ENCODE data around the gene FASTK.

GRCh38 chr7:151058781-151059366 is 21.7 kb downstream of the FASTK start:
- no peak for TF ChIP-seq CTCF (IDR thresholded peaks at IDR 0.05; ENCODE audit: extremely low read depth in 1 of 2, insufficient read depth in 1 of 2, low read depth in 1 of 2, low read length in 2 of 2)
- no peak for TF ChIP-seq FOS (IDR thresholded peaks at IDR 0.05; ENCODE audit: borderline replicate concordance, insufficient read depth, low read length)
- TF ChIP-seq POLR2A (IDR thresholded peaks at IDR 0.05; ENCODE audit: low read depth, low read length): no peak
- TF ChIP-seq EZH2 (IDR thresholded peaks at IDR 0.05; ENCODE audit: borderline replicate concordance, low read depth, low read length, severe bottlenecking): no peak
- TF ChIP-seq GATA2 (IDR thresholded peaks at IDR 0.05; ENCODE audit: insufficient read depth, insufficient read length, low read depth, low read length): no peak
- no peak for TF ChIP-seq JUN (IDR thresholded peaks at IDR 0.05; ENCODE audit: borderline replicate concordance, insufficient read depth, insufficient read length, low read depth)
- no peak for TF ChIP-seq MAX (IDR thresholded peaks at IDR 0.05; ENCODE audit: insufficient read depth, insufficient read length)
- TF ChIP-seq POLR2AphosphoS5 (IDR thresholded peaks at IDR 0.05; ENCODE audit: insufficient read depth, low read depth, low read length): no peak
- no peak for TF ChIP-seq MYC (IDR thresholded peaks at IDR 0.05; ENCODE audit: low read depth, low read length)
